ENCODE data around the gene UBTD2.
A peak's percentile ranks its signal among the peaks of the same experiment; 100 is the strongest.
"Not testable (repeated sequence)": the region's sequence is repeated elsewhere in the genome, so short reads cannot be mapped to it uniquely, and the experiment has no call there.

Gene UBTD2

GRCh38 chr5:172287140-172287539, 3.6 kb upstream of the UBTD2 start:
- H3K27ac ChIP-seq (ENCODE audit: low read length); H3K9ac ChIP-seq (ENCODE audit: low read depth, low read length); H3K9me3 ChIP-seq (ENCODE audit: insufficient read depth, low read depth, low read length); H3K4me1 ChIP-seq (ENCODE audit: insufficient read depth, low read length); H3K27me3 ChIP-seq (ENCODE audit: insufficient read depth, low read length); H3K36me3 ChIP-seq (ENCODE audit: insufficient read depth, low read depth, low read length); H3K4me3 ChIP-seq (ENCODE audit: low read length): not testable (repeated sequence)

DNA sequence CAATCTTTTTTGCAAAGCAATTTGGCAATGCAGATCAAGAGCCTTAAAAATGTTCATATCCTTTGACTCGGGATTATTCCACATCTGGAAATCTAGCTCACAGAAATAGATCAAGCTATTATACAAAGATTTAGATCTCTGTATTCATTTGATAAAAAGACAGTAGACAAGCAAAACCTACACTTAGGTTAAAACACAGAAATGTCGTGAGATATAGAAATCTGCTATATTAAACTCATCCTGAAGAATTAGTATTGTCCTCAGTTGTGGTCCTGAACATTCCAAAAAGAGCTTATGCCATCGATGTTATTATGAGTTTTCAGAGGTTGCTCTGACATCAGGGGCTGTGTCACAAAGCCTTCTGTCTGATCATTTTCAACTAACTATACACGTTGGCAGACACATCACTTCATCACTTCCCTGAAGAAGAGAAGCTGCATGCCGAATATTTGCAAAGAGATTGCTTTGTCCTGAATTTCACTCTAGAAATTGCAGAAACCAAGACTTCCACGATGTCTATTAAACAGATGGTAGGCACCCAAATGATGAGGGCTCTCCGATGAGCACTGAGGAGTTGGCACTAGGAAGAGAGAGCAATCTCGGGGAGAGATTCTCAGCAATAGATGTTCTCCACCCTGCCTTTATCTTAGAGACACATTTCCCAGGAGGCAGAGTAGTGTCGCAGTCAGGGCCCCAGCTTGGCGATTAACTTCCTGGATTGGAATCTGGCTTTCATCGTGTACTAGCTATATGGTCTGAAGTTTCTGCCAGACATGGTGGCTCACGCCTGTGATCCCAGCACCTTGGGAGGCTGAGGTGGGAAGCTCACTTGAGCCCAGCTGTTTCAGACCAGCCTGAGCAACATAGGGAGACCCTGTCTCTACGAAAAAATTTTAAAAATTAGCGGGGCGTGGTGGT, 1.9 kb upstream of the UBTD2 start:
- Histone ChIP-seq H3K27me3 (ENCODE audit: insufficient read depth, low read length) (no peaks in the 10 kb centered on the region; the same call in 1 of the 2 replicates), H3K4me3 (ENCODE audit: low read length) (peak overlapping the region; percentile 88), H3K4me1 (ENCODE audit: insufficient read depth, low read length) (peaks cover 12% of the 10 kb centered on the region; the same call in 1 of the 2 replicates), H3K36me3 (ENCODE audit: insufficient read depth, low read depth, low read length) (no peaks in the 10 kb centered on the region), H3K9me3 (ENCODE audit: insufficient read depth, low read depth, low read length) (no peaks in the 10 kb centered on the region), H3K27ac (ENCODE audit: low read length) (no peak overlapping the region), H3K9ac (ENCODE audit: low read depth, low read length) (peak overlapping the region; percentile 92; the same call in 1 of the 2 replicates)

DNA sequence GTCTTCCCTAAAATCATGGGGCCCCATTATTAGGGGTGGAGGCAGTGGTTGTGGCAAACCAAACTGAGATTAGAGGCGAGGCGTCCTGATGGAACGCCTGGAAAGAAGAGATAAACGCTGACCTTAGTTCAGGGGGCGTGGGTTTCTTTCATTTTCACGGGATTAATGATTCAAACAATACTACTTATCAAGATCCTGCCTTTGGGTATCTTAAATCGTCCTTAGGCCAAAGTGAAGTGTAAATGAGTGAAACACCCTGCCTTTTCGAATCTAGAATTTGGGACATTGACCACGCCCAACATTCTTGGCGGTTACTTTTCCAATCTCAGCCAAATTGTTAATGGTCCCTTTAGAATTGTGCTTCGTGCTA, 1.0 kb upstream of the UBTD2 start:
- H3K4me1 ChIP-seq (ENCODE audit: insufficient read depth, low read length): peaks cover 12% of the 10 kb centered on the region; the same call in 1 of the 2 replicates
- peak overlapping the region; percentile 92 for H3K9ac ChIP-seq (ENCODE audit: low read depth, low read length)
- H3K27ac ChIP-seq (ENCODE audit: low read length): peak overlapping the region; percentile 45

DNA sequence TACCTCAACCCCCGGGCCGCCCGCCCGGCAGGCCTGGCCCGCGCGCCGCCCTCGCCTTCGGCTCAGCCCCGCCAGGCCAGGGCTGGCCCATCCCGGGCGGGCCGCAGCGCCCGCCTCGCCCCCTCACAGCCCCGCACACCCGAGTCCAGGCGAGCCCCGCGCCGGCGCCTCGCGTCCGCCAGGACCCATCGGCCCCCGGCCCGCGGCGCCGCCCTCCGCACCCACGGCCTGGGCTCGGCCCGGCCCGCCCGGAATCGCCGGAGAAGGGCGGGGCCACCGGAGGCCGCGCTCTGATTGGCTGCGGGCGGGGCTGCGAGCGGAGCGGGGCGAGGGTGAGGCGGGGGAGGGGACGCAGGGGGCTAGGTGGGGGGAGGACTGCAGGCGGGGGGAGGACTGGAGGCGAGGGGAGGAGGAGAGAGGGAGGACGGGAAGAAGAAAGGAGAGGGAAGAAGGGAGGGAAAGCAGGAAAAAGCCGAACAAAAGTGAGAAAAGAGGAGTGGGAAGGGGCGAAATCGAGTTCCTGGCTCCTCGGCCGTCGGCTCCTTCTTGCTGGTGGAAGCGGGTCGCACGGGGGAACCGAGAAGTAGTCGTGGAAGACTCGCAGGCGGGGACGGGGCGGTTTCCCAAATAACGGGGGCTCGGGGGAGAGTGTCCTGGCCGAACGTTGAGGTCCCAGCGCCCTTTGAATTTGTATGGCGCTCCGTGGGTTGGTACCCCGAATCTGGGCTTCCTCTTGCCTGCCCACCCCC, 472 bp upstream of the UBTD2 start:
- peaks cover 12% of the 10 kb centered on the region; the same call in 1 of the 2 replicates for H3K4me1 ChIP-seq (ENCODE audit: insufficient read depth, low read length)
- H3K9ac ChIP-seq (ENCODE audit: low read depth, low read length): peak overlapping the region; percentile 92
- H3K27ac ChIP-seq (ENCODE audit: low read length): peak overlapping the region; percentile 45
- H3K27me3 ChIP-seq (ENCODE audit: insufficient read depth, low read length): no peaks in the 10 kb centered on the region; the same call in 1 of the 2 replicates
- H3K9me3 ChIP-seq (ENCODE audit: insufficient read depth, low read depth, low read length): no peaks in the 10 kb centered on the region
- H3K36me3 ChIP-seq (ENCODE audit: insufficient read depth, low read depth, low read length): peaks cover 7% of the 10 kb centered on the region; the same call in 1 of the 2 replicates
- peak overlapping the region; percentile 95 for H3K4me3 ChIP-seq (ENCODE audit: low read length)

More for the DNA sequence above, 1.0 kb upstream of the UBTD2 start:
- Histone ChIP-seq H3K9me3 (ENCODE audit: insufficient read depth, low read depth, low read length) (no peaks in the 10 kb centered on the region), H3K4me3 (ENCODE audit: low read length) (peak overlapping the region; percentile 88), H3K27me3 (ENCODE audit: insufficient read depth, low read length) (no peaks in the 10 kb centered on the region; the same call in 1 of the 2 replicates), H3K36me3 (ENCODE audit: insufficient read depth, low read depth, low read length) (0 out of 2 replicates have a peak, but pooled peaks cover 2% of the 10 kb centered on the region)

GRCh38 chr5:172282272-172283019, 1.1 kb downstream of the UBTD2 start:
- peaks cover 12% of the 10 kb centered on the region; the same call in 1 of the 2 replicates for H3K4me1 ChIP-seq (ENCODE audit: insufficient read depth, low read length)
- H3K9ac ChIP-seq (ENCODE audit: low read depth, low read length): peak overlapping the region; percentile 93
- H3K27ac ChIP-seq (ENCODE audit: low read length): peak overlapping the region; percentile 41
- peaks cover 8% of the 10 kb centered on the region; the same call in 1 of the 2 replicates for H3K36me3 ChIP-seq (ENCODE audit: insufficient read depth, low read depth, low read length)
- peak overlapping the region; percentile 95 for H3K4me3 ChIP-seq (ENCODE audit: low read length)
- no peaks in the 10 kb centered on the region for H3K9me3 ChIP-seq (ENCODE audit: insufficient read depth, low read depth, low read length)
- no peaks in the 10 kb centered on the region; the same call in 1 of the 2 replicates for H3K27me3 ChIP-seq (ENCODE audit: insufficient read depth, low read length)

DNA sequence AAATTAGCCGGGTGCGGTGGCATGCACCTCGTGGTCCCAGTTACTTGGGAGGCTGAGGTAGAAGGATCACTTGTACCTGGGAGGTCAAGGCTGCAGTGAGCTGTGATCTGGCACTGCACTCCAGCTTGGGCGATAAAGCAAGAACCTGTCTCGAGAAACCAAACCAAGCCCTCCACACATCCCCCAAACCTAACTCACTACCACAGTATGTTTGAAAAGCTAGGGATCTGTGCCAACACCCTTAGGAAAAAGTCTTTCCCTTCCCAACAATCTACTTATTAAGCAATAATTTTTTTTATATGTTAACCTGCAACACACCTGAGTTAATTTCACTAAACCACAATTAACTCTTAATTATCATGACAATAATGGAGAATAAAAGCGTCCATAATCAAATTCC, 2.2 kb downstream of the UBTD2 start:
- Histone ChIP-seq H3K4me3 (ENCODE audit: low read length) (peak overlapping the region; percentile 95), H3K9ac (ENCODE audit: low read depth, low read length) (peak overlapping the region; percentile 93; the same call in 1 of the 2 replicates), H3K36me3 (ENCODE audit: insufficient read depth, low read depth, low read length) (peaks cover 12% of the 10 kb centered on the region; the same call in 1 of the 2 replicates), H3K9me3 (ENCODE audit: insufficient read depth, low read depth, low read length) (no peaks in the 10 kb centered on the region), H3K4me1 (ENCODE audit: insufficient read depth, low read length) (peaks cover 12% of the 10 kb centered on the region; the same call in 1 of the 2 replicates), H3K27me3 (ENCODE audit: insufficient read depth, low read length) (no peaks in the 10 kb centered on the region; the same call in 1 of the 2 replicates), H3K27ac (ENCODE audit: low read length) (no peak overlapping the region)

- H3K27ac ChIP-seq (ENCODE audit: low read length): no peak overlapping the region
- H3K9ac ChIP-seq (ENCODE audit: low read depth, low read length): peak overlapping the region; percentile 93; the same call in 1 of the 2 replicates
- no peaks in the 10 kb centered on the region; the same call in 1 of the 2 replicates for H3K27me3 ChIP-seq (ENCODE audit: insufficient read depth, low read length)
- H3K36me3 ChIP-seq (ENCODE audit: insufficient read depth, low read depth, low read length): peaks cover 14% of the 10 kb centered on the region; the same call in 1 of the 2 replicates
- peaks cover 12% of the 10 kb centered on the region; the same call in 1 of the 2 replicates for H3K4me1 ChIP-seq (ENCODE audit: insufficient read depth, low read length)
- no peaks in the 10 kb centered on the region for H3K9me3 ChIP-seq (ENCODE audit: insufficient read depth, low read depth, low read length)
- H3K4me3 ChIP-seq (ENCODE audit: low read length): peak overlapping the region; percentile 95; the same call in 1 of the 2 replicates
Measured at GRCh38 chr5:172280929-172281328, 2.6 kb downstream of the UBTD2 start.

DNA sequence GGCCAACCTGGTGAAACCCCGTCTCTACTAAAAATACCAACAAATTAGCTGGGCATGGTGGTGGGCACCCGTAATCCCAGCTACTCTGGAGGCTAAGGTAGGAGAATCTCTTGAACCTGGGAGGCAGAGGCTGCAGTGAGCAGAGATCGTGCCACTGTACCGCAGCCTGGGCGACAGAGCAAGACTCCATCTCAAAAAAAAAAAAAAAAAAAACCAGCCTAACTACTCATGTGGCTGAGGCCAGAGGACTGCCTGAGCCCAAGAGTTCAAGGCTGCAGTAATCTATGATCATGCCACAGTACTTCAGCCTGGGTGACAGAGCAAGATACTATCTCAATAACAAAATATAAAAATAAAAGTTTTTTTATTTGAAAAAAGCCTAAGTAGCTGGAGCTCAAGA, 3.2 kb downstream of the UBTD2 start:
- Histone ChIP-seq H3K4me3 (ENCODE audit: low read length) (no peak overlapping the region), H3K27me3 (ENCODE audit: insufficient read depth, low read length) (no peaks in the 10 kb centered on the region; the same call in 1 of the 2 replicates), H3K9ac (ENCODE audit: low read depth, low read length) (no peak overlapping the region), H3K27ac (ENCODE audit: low read length) (no peak overlapping the region), H3K36me3 (ENCODE audit: insufficient read depth, low read depth, low read length) (peaks cover 14% of the 10 kb centered on the region; the same call in 1 of the 2 replicates), H3K4me1 (ENCODE audit: insufficient read depth, low read length) (peaks cover 12% of the 10 kb centered on the region), H3K9me3 (ENCODE audit: insufficient read depth, low read depth, low read length) (no peaks in the 10 kb centered on the region)

GRCh38 chr5:172278356-172278755, 5.2 kb downstream of the UBTD2 start:
- H3K9me3 ChIP-seq (ENCODE audit: insufficient read depth, low read depth, low read length): no peaks in the 10 kb centered on the region
- peaks cover 14% of the 10 kb centered on the region; the same call in 1 of the 2 replicates for H3K36me3 ChIP-seq (ENCODE audit: insufficient read depth, low read depth, low read length)
- H3K27me3 ChIP-seq (ENCODE audit: insufficient read depth, low read length): no peaks in the 10 kb centered on the region
- H3K9ac ChIP-seq (ENCODE audit: low read depth, low read length): no peak overlapping the region
- no peak overlapping the region for H3K27ac ChIP-seq (ENCODE audit: low read length)
- no peak overlapping the region for H3K4me3 ChIP-seq (ENCODE audit: low read length)
- peaks cover 8% of the 10 kb centered on the region for H3K4me1 ChIP-seq (ENCODE audit: insufficient read depth, low read length)

DNA sequence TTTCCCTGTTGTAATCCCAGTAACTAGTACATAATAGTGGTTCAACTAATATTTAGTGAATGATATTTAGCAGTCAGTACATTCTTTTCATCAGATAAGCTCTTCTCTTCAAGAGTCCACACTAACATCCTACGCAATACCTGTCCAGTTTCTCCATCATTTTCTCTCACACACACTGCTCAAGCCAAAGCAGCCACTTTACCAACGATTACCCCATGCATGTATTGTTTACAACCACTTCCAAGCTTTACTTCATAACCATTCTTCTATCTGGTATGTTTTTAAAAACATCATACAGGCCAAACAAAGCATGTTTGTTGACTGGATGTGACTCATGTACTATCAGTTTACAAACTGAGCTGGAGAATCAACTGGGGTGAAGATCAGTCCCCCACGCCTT, 7.3 kb downstream of the UBTD2 start:
- no peaks in the 10 kb centered on the region for H3K9me3 ChIP-seq (ENCODE audit: insufficient read depth, low read depth, low read length)
- no peak overlapping the region for H3K27ac ChIP-seq (ENCODE audit: low read length)
- no peak overlapping the region for H3K9ac ChIP-seq (ENCODE audit: low read depth, low read length)
- peaks cover 18% of the 10 kb centered on the region; the same call in 1 of the 2 replicates for H3K36me3 ChIP-seq (ENCODE audit: insufficient read depth, low read depth, low read length)
- no peak overlapping the region for H3K4me3 ChIP-seq (ENCODE audit: low read length)
- no peaks in the 10 kb centered on the region for H3K27me3 ChIP-seq (ENCODE audit: insufficient read depth, low read length)
- H3K4me1 ChIP-seq (ENCODE audit: insufficient read depth, low read length): peaks cover 15% of the 10 kb centered on the region

All from iPS-20b (cell line).